ENCODE data around the gene KCNH2.

DNA sequence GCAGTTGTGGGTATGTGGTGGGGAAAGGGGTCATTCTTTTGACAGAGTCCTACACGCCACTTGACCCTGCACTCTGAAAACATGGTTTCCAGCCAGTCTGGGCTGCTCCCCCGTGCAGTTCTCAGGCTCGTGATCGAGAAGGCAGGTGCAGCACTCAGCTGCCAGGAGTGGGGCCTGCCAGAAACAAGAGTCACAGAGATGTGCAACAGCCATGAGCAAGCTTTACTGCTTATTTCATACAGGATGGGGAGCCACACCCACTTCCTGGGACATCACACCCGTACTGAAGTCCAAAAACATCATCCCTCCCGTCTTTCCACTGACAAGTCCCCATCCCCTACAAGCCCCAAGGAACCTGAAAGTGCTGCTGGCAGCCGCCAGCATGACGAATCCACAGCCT lies 36.8 kb upstream of the KCNH2 start:
- TF ChIP-seq, protein P1, sequence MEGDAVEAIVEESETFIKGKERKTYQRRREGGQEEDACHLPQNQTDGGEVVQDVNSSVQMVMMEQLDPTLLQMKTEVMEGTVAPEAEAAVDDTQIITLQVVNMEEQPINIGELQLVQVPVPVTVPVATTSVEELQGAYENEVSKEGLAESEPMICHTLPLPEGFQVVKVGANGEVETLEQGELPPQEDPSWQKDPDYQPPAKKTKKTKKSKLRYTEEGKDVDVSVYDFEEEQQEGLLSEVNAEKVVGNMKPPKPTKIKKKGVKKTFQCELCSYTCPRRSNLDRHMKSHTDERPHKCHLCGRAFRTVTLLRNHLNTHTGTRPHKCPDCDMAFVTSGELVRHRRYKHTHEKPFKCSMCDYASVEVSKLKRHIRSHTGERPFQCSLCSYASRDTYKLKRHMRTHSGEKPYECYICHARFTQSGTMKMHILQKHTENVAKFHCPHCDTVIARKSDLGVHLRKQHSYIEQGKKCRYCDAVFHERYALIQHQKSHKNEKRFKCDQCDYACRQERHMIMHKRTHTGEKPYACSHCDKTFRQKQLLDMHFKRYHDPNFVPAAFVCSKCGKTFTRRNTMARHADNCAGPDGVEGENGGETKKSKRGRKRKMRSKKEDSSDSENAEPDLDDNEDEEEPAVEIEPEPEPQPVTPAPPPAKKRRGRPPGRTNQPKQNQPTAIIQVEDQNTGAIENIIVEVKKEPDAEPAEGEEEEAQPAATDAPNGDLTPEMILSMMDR (IDR thresholded peaks at IDR 0.05 in 8 of 11, conservative IDR thresholded peaks at IDR 0.05 in 3 of 11), result no peak
- no peak for TF ChIP-seq POLR2A (IDR thresholded peaks at IDR 0.05)
